ENCODE results near the gene TFAP2C. TPM values are rescaled to one million over a fixed set of nuclear protein-coding genes. Genes with fewer than 3 reads are reported as not detected.

TFAP2C gene
- total RNA-seq, 1 experiment from 2014 or later: 6.9 TPM

GRCh38 chr20:56683077-56683865 is 54.2 kb downstream of the TFAP2C start:
- no peak overlapping the region for H3K9ac ChIP-seq (ENCODE audit: low read length)
- POLR2A ChIA-PET: no interaction called here
- intact Hi-C loops (cut with micrococcal nuclease): no loop called here
- CTCF ChIA-PET: no interaction called here
- H2AFZ ChIP-seq (ENCODE audit: low read depth, low read length, poor library complexity, severe bottlenecking): no peak overlapping the region
- no peaks in the 10 kb centered on the region for H3K36me3 ChIP-seq (ENCODE audit: control insufficient read depth in 1 of 2, insufficient read depth in 2 of 2, low read length in 2 of 2)
- RAD21 ChIA-PET (ENCODE audit: low non-redundant PET in 1 of 2, low total read pairs in 2 of 2, uncharacterized antibody in 2 of 2, unreplicated experiment in 2 of 2): no interaction called here
- H3K27ac ChIP-seq (ENCODE audit: low read depth, low read length): no peak overlapping the region
- H3K9me3 ChIP-seq (ENCODE audit: control insufficient read depth in 1 of 2, insufficient read depth in 1 of 2, low read depth in 1 of 2, low read length in 2 of 2): no peaks in the 10 kb centered on the region
- H4K20me1 ChIP-seq (ENCODE audit: insufficient read depth): no peaks in the 10 kb centered on the region
- no peak for DNase-seq (ENCODE audit: low read depth, low spot score)
- no peaks in the 10 kb centered on the region for H3K4me1 ChIP-seq (ENCODE audit: control insufficient read depth in 1 of 2, insufficient read depth in 2 of 2, low read length in 2 of 2)
- TF ChIP-seq ATF3 (IDR thresholded peaks at IDR 0.05) (no peak), SRF (IDR thresholded peaks at IDR 0.05; ENCODE audit: low read depth) (no peak), POLR2AphosphoS5 (IDR thresholded peaks at IDR 0.05; ENCODE audit: low read depth, low read length) (no peak), ZNF274 (IDR thresholded peaks at IDR 0.05; ENCODE audit: low read depth, low read length) (no peak), ZFX (IDR thresholded peaks at IDR 0.05) (no peak), YY1 (IDR thresholded peaks at IDR 0.05; ENCODE audit: extremely low read depth, insufficient replicate concordance, low read depth, low read length) (no peak)
- no peaks in the 10 kb centered on the region for H3K79me2 ChIP-seq (ENCODE audit: insufficient read depth, low read length)
- no TSS peak for BruUV-seq (replicated peaks)
- H3K9me2 ChIP-seq (ENCODE audit: insufficient read depth): no peaks in the 10 kb centered on the region
- H3K27me3 ChIP-seq (ENCODE audit: insufficient read depth, low read length): no peaks in the 10 kb centered on the region
- no peak for ATAC-seq
- H3K4me3 ChIP-seq (replicated peaks in 1 of 2; ENCODE audit: low read depth in 1 of 2, low read length in 2 of 2): no peak overlapping the region
- H3K4me2 ChIP-seq (ENCODE audit: low read length): no peak overlapping the region

DNA sequence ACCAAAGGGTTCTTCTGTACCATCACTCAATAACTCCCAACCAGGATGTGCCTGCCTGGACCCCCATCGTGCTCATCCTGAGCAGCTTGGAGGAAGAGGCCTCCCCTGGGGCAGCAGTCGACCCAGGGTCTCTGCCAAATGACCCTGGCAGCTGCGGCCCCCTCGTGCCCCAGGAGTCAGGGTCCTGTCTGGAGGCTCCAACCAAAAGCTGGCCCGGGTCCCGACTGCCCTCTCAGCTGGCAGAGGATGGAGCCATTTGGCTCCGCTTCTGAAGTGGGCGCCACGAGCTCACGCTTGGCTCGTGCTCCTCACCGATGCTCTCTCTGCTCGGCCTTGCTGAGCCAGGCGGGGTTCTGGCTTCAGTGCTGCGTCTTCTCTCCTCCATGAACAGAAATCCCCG is 56.8 kb downstream of the TFAP2C start:
- no peaks in the 10 kb centered on the region for H3K9me2 ChIP-seq (ENCODE audit: insufficient read depth)
- H3K4me2 ChIP-seq (ENCODE audit: low read length): no peak overlapping the region
- intact Hi-C loops (cut with micrococcal nuclease): no loop called here
- ChIA-PET POLR2A (no interaction called here), CTCF (no interaction called here), RAD21 (ENCODE audit: low non-redundant PET in 1 of 2, low total read pairs in 2 of 2, uncharacterized antibody in 2 of 2, unreplicated experiment in 2 of 2) (no interaction called here)
- H3K36me3 ChIP-seq (ENCODE audit: control insufficient read depth in 1 of 2, insufficient read depth in 2 of 2, low read length in 2 of 2): no peaks in the 10 kb centered on the region
- BruUV-seq (replicated peaks): no TSS peak
- H4K20me1 ChIP-seq (ENCODE audit: insufficient read depth): no peaks in the 10 kb centered on the region
- H3K27ac ChIP-seq (ENCODE audit: low read depth, low read length): no peak overlapping the region
- DNase-seq (ENCODE audit: low read depth, low spot score) (no peak), ATAC-seq (no peak)
- TF ChIP-seq EGR1 (IDR thresholded peaks at IDR 0.05; ENCODE audit: low read depth): no peak
- no peak for TF ChIP-seq JUND (IDR thresholded peaks at IDR 0.05)
- no peak for TF ChIP-seq SRF (IDR thresholded peaks at IDR 0.05; ENCODE audit: low read depth)
- no peak for TF ChIP-seq CEBPB (IDR thresholded peaks at IDR 0.05; ENCODE audit: low read depth)
- TF ChIP-seq TCF7L2 (IDR thresholded peaks at IDR 0.05; ENCODE audit: borderline replicate concordance, extremely low read depth, insufficient read depth, insufficient read length): no peak
- no peak for TF ChIP-seq SP1 (IDR thresholded peaks at IDR 0.05; ENCODE audit: low read depth)
- no peak for TF ChIP-seq EZH2phosphoT487 (IDR thresholded peaks at IDR 0.05; ENCODE audit: borderline replicate concordance)
- no peak for TF ChIP-seq ATF3 (IDR thresholded peaks at IDR 0.05)
- TF ChIP-seq RAD21 (IDR thresholded peaks at IDR 0.05; ENCODE audit: low read depth): no peak
- no peak for TF ChIP-seq MAX (IDR thresholded peaks at IDR 0.05)
- no peak for TF ChIP-seq ZBTB33 (IDR thresholded peaks at IDR 0.05; ENCODE audit: extremely low read depth, insufficient replicate concordance, low read length)
- no peak for TF ChIP-seq ZNF274 (IDR thresholded peaks at IDR 0.05; ENCODE audit: low read depth, low read length)
- no peak for TF ChIP-seq YY1 (IDR thresholded peaks at IDR 0.05; ENCODE audit: extremely low read depth, insufficient replicate concordance, low read depth, low read length)
- TF ChIP-seq CBX3 (IDR thresholded peaks at IDR 0.05; ENCODE audit: low read depth): no peak
- no peak for TF ChIP-seq EZH2 (IDR thresholded peaks at IDR 0.05)
- TF ChIP-seq POLR2A (IDR thresholded peaks at IDR 0.05; ENCODE audit: borderline replicate concordance, extremely low read depth, insufficient read depth, insufficient read length): no peak
- H3K9ac ChIP-seq (ENCODE audit: low read length): no peak overlapping the region
- H3K4me1 ChIP-seq (ENCODE audit: control insufficient read depth in 1 of 2, insufficient read depth in 2 of 2, low read length in 2 of 2): peaks cover 0 to 17% of the 10 kb centered on the region in 2 experiments; a peak in 2 of 4 replicates
- H3K4me3 ChIP-seq (replicated peaks in 1 of 2; ENCODE audit: low read depth in 1 of 2, low read length in 2 of 2): no peak overlapping the region
- no peaks in the 10 kb centered on the region for H3K79me2 ChIP-seq (ENCODE audit: insufficient read depth, low read length)
- no peaks in the 10 kb centered on the region for H3K27me3 ChIP-seq (ENCODE audit: insufficient read depth, low read length)
- H2AFZ ChIP-seq (ENCODE audit: low read depth, low read length, poor library complexity, severe bottlenecking): no peak overlapping the region
- H3K9me3 ChIP-seq (ENCODE audit: control insufficient read depth in 1 of 2, insufficient read depth in 1 of 2, low read depth in 1 of 2, low read length in 2 of 2): no peaks in the 10 kb centered on the region
